Measurements from ENCODE around the gene APOC3.
"Not testable (repeated sequence)": the region's sequence is repeated elsewhere in the genome, so short reads cannot be mapped to it uniquely, and the experiment has no call there.

The APOC3 gene

GRCh38 chr11:116830184-116830912 is 641 bp downstream of the APOC3 start:
- DNase-seq (ENCODE audit: low read depth) = no peak

- DNase-seq (ENCODE audit: low read depth) = no peak
Observed at GRCh38 chr11:116831790-116832349, 2.2 kb downstream of the APOC3 start.

GRCh38 chr11:116832350-116833290 is 2.9 kb downstream of the APOC3 start:
- DNase-seq (ENCODE audit: low read depth) = no peak

- no peak for DNase-seq (ENCODE audit: low read depth)
Observed at GRCh38 chr11:116833491-116833815, 3.7 kb downstream of the APOC3 start.

GRCh38 chr11:116833816-116834534 is 4.3 kb downstream of the APOC3 start:
- no peak for DNase-seq (ENCODE audit: low read depth)

GRCh38 chr11:116834535-116835041 is 4.9 kb downstream of the APOC3 start:
- not testable (repeated sequence) for DNase-seq (ENCODE audit: low read depth)

GRCh38 chr11:116835042-116835772 is 5.5 kb downstream of the APOC3 start:
- no peak for DNase-seq (ENCODE audit: low read depth)

GRCh38 chr11:116835791-116836631 is 6.3 kb downstream of the APOC3 start:
- peak; percentile 69 for DNase-seq (ENCODE audit: low read depth)

- DNase-seq (ENCODE audit: low read depth) = no peak
Observed at GRCh38 chr11:116836632-116836991, 6.9 kb downstream of the APOC3 start.

GRCh38 chr11:116837231-116838091 is 7.8 kb downstream of the APOC3 start, which contains the start of gene APOA1:
APOA1 (minus strand) TSS chr11:116837622; CDS start chr11:116837387, 235 bp downstream.
- DNase-seq (ENCODE audit: low read depth) = no peak

GRCh38 chr11:116838321-116839084 is 8.8 kb downstream of the APOC3 start:
- DNase-seq (ENCODE audit: low read depth) = no peak

GRCh38 chr11:116840224-116840745 is 10.6 kb downstream of the APOC3 start:
- DNase-seq (ENCODE audit: low read depth) = no peak

- DNase-seq (ENCODE audit: low read depth) = no peak
Observed at GRCh38 chr11:116840746-116841296, 11.1 kb downstream of the APOC3 start.

- DNase-seq (ENCODE audit: low read depth) = no peak
Observed at GRCh38 chr11:116842117-116842516, 12.4 kb downstream of the APOC3 start.

GRCh38 chr11:116842909-116843308 is 13.2 kb downstream of the APOC3 start:
- no peak for DNase-seq (ENCODE audit: low read depth)

GRCh38 chr11:116843661-116844060 is 14.0 kb downstream of the APOC3 start:
- DNase-seq (ENCODE audit: low read depth) = no peak

GRCh38 chr11:116844722-116845121 is 15.0 kb downstream of the APOC3 start:
- DNase-seq (ENCODE audit: low read depth) = no peak

GRCh38 chr11:116847612-116848011 is 17.9 kb downstream of the APOC3 start:
- DNase-seq (ENCODE audit: low read depth) = no peak

Measured in stimulated activated CD8-positive, alpha-beta memory T cell treated with anti-CD3 and anti-CD28 coated beads, Interleukin-4, amount 100 ng/mL, for 24 hours (primary cell).